Endothelial cell (in vitro differentiated cells): ENCODE measurements around the gene C12orf76. TPM values are rescaled to one million over a fixed set of nuclear protein-coding genes. Genes with fewer than 3 reads are reported as not detected.

Source experiments
- DNase-seq: peaks from one replicate; pipeline ENCODE4 v3.0.0; 2021; ENCODE audit warnings: low spot score
- H3K27ac Mint-ChIP-seq: one replicate; pipeline ENCODE4 v1.8.0; 2021; ENCODE audit warnings: mixed read lengths, inconsistent platforms; ENCODE audit not compliant: unreplicated experiment
- H3K27me3 Mint-ChIP-seq: one replicate; pipeline ENCODE4 v1.8.0; 2021; ENCODE audit warnings: mild to moderate bottlenecking, moderate library complexity, mixed read lengths, inconsistent platforms; ENCODE audit not compliant: unreplicated experiment
- H3K36me3 Mint-ChIP-seq: one replicate; pipeline ENCODE4 v1.8.0; 2021; ENCODE audit warnings: mild to moderate bottlenecking, low read depth, mixed read lengths, inconsistent platforms; ENCODE audit not compliant: unreplicated experiment
- H3K4me1 Mint-ChIP-seq: one replicate; pipeline ENCODE4 v1.8.0; 2021; ENCODE audit warnings: mild to moderate bottlenecking, mixed read lengths, inconsistent platforms; ENCODE audit not compliant: unreplicated experiment
- H3K4me3 Mint-ChIP-seq: one replicate; pipeline ENCODE4 v1.8.0; 2021; ENCODE audit warnings: mild to moderate bottlenecking, mixed read lengths, inconsistent platforms; ENCODE audit not compliant: unreplicated experiment
- H3K9me3 Mint-ChIP-seq: one replicate; pipeline ENCODE4 v1.8.0; 2021; ENCODE audit warnings: mixed read lengths, inconsistent platforms; ENCODE audit not compliant: unreplicated experiment
- CTCF ChIP-seq: fragments of 200-600 bp; sonication (generic); IDR thresholded peaks from one replicate; pipeline ENCODE4 v1.5.0; 2021; ENCODE audit warnings: antibody characterized with exemption; ENCODE audit not compliant: unreplicated experiment
- total RNA-seq: library from RNA; stranded (reverse); fragmentation: NEBNext Ultra II Directional; extraction: Animal tissue kit (Norgen Biotek cat#: 25700); gene quantifications from one replicate; pipeline ENCODE4 v1.2.1, GENCODE V29; 2021; ENCODE audit not compliant: unreplicated experiment

C12orf76 gene
- total RNA-seq, 1 donor from 2014 or later = 21.9 TPM

- H3K36me3 Mint-ChIP-seq = peaks cover 31% of the 10 kb centered on the region
- peaks cover 5% of the 10 kb centered on the region for H3K4me1 Mint-ChIP-seq
- no peaks in the 10 kb centered on the region for H3K9me3 Mint-ChIP-seq
- no peak for DNase-seq
- H3K27ac Mint-ChIP-seq = no peak overlapping the region
- no peak for TF ChIP-seq CTCF
- peaks cover 2% of the 10 kb centered on the region for H3K27me3 Mint-ChIP-seq
- H3K4me3 Mint-ChIP-seq = no peak overlapping the region
Observed at GRCh38 chr12:110028323-110028722, 20.0 kb downstream of the C12orf76 start.

- no peak overlapping the region for H3K27ac Mint-ChIP-seq
- H3K4me3 Mint-ChIP-seq = peak overlapping the region; percentile 56
- peaks cover 27% of the 10 kb centered on the region for H3K36me3 Mint-ChIP-seq
- peaks cover 5% of the 10 kb centered on the region for H3K4me1 Mint-ChIP-seq
- peaks cover 2% of the 10 kb centered on the region for H3K27me3 Mint-ChIP-seq
- H3K9me3 Mint-ChIP-seq = no peaks in the 10 kb centered on the region
- TF ChIP-seq CTCF = no peak
- no peak for DNase-seq
Observed at GRCh38 chr12:110024051-110024450, 24.3 kb downstream of the C12orf76 start.

- H3K4me1 Mint-ChIP-seq = peaks cover 5% of the 10 kb centered on the region
- H3K27ac Mint-ChIP-seq = no peak overlapping the region
- no peaks in the 10 kb centered on the region for H3K9me3 Mint-ChIP-seq
- peak overlapping the region; percentile 56 for H3K4me3 Mint-ChIP-seq
- DNase-seq = no peak
- H3K27me3 Mint-ChIP-seq = peaks cover 2% of the 10 kb centered on the region
- peaks cover 29% of the 10 kb centered on the region for H3K36me3 Mint-ChIP-seq
- no peak for TF ChIP-seq CTCF
Observed at GRCh38 chr12:110023059-110023980, 25.0 kb downstream of the C12orf76 start.

- no peak overlapping the region for H3K27ac Mint-ChIP-seq
- DNase-seq = no peak
- H3K9me3 Mint-ChIP-seq = no peaks in the 10 kb centered on the region
- no peak for TF ChIP-seq CTCF
- no peak overlapping the region for H3K4me3 Mint-ChIP-seq
- H3K27me3 Mint-ChIP-seq = peaks cover 2% of the 10 kb centered on the region
- H3K36me3 Mint-ChIP-seq = peaks cover 18% of the 10 kb centered on the region
- peaks cover 10% of the 10 kb centered on the region for H3K4me1 Mint-ChIP-seq
Observed at GRCh38 chr12:110020956-110021355, 27.4 kb downstream of the C12orf76 start.

- Mint-ChIP-seq H3K9me3 (no peaks in the 10 kb centered on the region), H3K27ac (peak overlapping the region; percentile 95), H3K4me1 (peaks cover 13% of the 10 kb centered on the region), H3K36me3 (peaks cover 8% of the 10 kb centered on the region), H3K27me3 (no peaks in the 10 kb centered on the region), H3K4me3 (no peak overlapping the region)
- no peak for TF ChIP-seq CTCF
- DNase-seq = no peak
Observed at GRCh38 chr12:110015132-110015531, 33.2 kb downstream of the C12orf76 start.
